A673 (cell line): ENCODE results near the gene ZACN.
A peak's percentile ranks its signal among the peaks of the same experiment; 100 is the strongest.

Experiments
- CTCF ChIP-seq: fragments of 300-800, 200-600 bp; sonication (generic); conservative IDR thresholded peaks from 2 replicates; pipeline ENCODE4 v1.5.1; 2017; ENCODE audit warnings: low read depth, mild to moderate bottlenecking, antibody characterized with exemption, low read length, moderate library complexity, mixed read lengths
- EZH2 ChIP-seq: fragments of 200-600 bp; sonication (generic); IDR thresholded peaks from 2 replicates; pipeline ENCODE4 v1.6.1; 2017; ENCODE audit warnings: borderline replicate concordance, low read depth, mild to moderate bottlenecking, mixed read lengths, antibody characterized with exemption, low read length; ENCODE audit not compliant: poor library complexity, severe bottlenecking

GRCh38 chr17:76076146-76076764 lies 2.7 kb upstream of the ZACN start:
- TF ChIP-seq CTCF (no peak), EZH2 (peak; percentile 8)
